ENCODE results near the gene RHEX. TPM values are rescaled to one million over a fixed set of nuclear protein-coding genes. Genes with fewer than 3 reads are reported as not detected.

Gene RHEX
- total RNA-seq, 1 donor from 2014 or later = not detected

DNA sequence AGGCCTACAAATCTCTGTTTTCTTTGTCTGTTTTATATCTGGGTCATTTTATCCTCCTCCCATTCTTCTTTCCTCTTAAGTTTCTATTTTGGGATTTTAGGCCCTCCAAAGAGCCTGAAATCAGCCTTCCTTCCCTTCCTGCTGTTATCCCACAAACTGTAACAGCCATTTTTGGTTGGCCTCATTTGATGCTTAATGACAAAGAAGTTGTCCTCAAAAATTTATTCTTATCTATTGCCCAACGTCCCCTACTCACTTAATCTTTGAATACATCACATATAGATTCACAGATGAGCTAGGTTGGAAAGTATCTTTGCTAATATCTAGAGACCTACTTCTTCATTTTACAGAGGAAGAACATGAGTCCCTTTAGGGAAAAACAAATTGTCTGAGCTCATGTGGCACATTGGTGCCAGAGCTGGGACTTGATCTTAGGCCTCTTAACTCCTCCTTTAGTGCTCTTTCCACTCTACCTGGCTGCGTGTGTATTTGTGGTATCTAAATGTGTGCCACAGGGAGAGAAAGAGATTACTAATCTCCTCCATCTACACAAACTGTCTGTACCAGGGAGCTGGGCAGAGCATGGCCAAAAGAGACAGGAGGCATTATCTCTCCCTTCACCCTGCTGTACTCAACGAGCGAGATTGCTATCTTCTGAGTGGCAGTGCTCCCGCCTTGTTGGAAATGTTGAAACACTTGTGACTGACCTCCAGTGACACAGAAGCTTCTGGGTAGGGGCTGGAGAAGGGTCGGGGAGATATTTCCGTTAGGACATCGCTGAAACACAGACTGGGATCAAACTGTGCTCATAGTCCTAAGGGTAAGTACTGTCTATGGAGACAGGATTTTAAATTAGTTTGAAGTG, 30.1 kb downstream of the RHEX start:
- Histone ChIP-seq H3K79me2 (ENCODE audit: insufficient read depth, low read length) (no peaks in the 10 kb centered on the region), H3K4me1 (ENCODE audit: insufficient read depth, low read length) (no peaks in the 10 kb centered on the region), H3K4me3 (ENCODE audit: insufficient read depth, low read depth, low read length) (no peak overlapping the region), H3K27ac (ENCODE audit: low read depth, low read length) (no peak overlapping the region), H4K20me1 (ENCODE audit: insufficient read depth, low read length) (no peaks in the 10 kb centered on the region), H3K9me3 (ENCODE audit: insufficient read depth, low read depth, low read length) (no peaks in the 10 kb centered on the region), H3K36me3 (ENCODE audit: insufficient read depth, low read length) (no peaks in the 10 kb centered on the region), H3K27me3 (ENCODE audit: insufficient read depth, low read length) (peaks cover 2% of the 10 kb centered on the region), H3K9ac (ENCODE audit: low read length) (no peak overlapping the region), H2AFZ (ENCODE audit: low read depth, low read length) (no peak overlapping the region), H3K4me2 (ENCODE audit: low read length) (no peak overlapping the region)
- Mint-ChIP-seq H3K9me3 (ENCODE audit: unreplicated experiment) (no peaks in the 10 kb centered on the region), H3K36me3 (ENCODE audit: low read depth, unreplicated experiment) (no peaks in the 10 kb centered on the region), H3K4me3 (ENCODE audit: unreplicated experiment) (no peak overlapping the region), H3K27me3 (ENCODE audit: low read depth, unreplicated experiment) (peaks cover 35% of the 10 kb centered on the region), H3K27ac (ENCODE audit: unreplicated experiment) (no peak overlapping the region), H3K4me1 (ENCODE audit: low read depth, unreplicated experiment) (no peaks in the 10 kb centered on the region)
- DNase-seq (ENCODE audit: low read depth) = no peak
- TF ChIP-seq, protein P1, sequence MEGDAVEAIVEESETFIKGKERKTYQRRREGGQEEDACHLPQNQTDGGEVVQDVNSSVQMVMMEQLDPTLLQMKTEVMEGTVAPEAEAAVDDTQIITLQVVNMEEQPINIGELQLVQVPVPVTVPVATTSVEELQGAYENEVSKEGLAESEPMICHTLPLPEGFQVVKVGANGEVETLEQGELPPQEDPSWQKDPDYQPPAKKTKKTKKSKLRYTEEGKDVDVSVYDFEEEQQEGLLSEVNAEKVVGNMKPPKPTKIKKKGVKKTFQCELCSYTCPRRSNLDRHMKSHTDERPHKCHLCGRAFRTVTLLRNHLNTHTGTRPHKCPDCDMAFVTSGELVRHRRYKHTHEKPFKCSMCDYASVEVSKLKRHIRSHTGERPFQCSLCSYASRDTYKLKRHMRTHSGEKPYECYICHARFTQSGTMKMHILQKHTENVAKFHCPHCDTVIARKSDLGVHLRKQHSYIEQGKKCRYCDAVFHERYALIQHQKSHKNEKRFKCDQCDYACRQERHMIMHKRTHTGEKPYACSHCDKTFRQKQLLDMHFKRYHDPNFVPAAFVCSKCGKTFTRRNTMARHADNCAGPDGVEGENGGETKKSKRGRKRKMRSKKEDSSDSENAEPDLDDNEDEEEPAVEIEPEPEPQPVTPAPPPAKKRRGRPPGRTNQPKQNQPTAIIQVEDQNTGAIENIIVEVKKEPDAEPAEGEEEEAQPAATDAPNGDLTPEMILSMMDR (IDR thresholded peaks at IDR 0.05; ENCODE audit: insufficient read depth, low read depth, low read length) = no peak
- no peak for TF ChIP-seq EZH2 (IDR thresholded peaks at IDR 0.05; ENCODE audit: insufficient read depth, low read length)
- FAIRE-seq = no peak

DNA sequence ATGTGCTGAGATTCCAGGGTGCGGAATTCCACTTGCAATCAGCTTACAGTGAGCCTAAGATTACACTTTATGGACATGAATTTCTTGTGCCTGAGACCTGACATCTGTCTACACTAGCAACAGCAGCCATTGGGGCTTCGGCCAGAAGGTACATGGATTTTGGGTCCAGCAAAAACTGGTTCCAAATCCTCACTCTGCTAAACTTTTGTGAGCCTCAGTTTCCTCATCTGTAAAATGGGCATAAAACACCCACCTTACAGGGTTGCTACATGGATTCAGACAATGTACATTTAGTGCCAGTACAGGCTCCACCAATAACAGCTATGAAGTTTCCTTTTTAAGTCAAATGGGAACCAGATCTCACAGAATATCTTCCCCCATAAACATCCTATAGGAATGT, 30.8 kb downstream of the RHEX start:
- H3K27me3 ChIP-seq (ENCODE audit: insufficient read depth, low read length) = peaks cover 2% of the 10 kb centered on the region
- DNase-seq (ENCODE audit: low read depth) (no peak), FAIRE-seq (no peak)
- H3K9me3 Mint-ChIP-seq (ENCODE audit: unreplicated experiment) = no peaks in the 10 kb centered on the region
- H3K79me2 ChIP-seq (ENCODE audit: insufficient read depth, low read length) = no peaks in the 10 kb centered on the region
- H3K9me3 ChIP-seq (ENCODE audit: insufficient read depth, low read depth, low read length) = no peaks in the 10 kb centered on the region
- H3K36me3 ChIP-seq (ENCODE audit: insufficient read depth, low read length) = no peaks in the 10 kb centered on the region
- no peak overlapping the region for H2AFZ ChIP-seq (ENCODE audit: low read depth, low read length)
- H3K4me3 ChIP-seq (ENCODE audit: insufficient read depth, low read depth, low read length) = no peak overlapping the region
- H3K36me3 Mint-ChIP-seq (ENCODE audit: low read depth, unreplicated experiment) = no peaks in the 10 kb centered on the region
- H3K27ac ChIP-seq (ENCODE audit: low read depth, low read length) = no peak overlapping the region
- H3K27ac Mint-ChIP-seq (ENCODE audit: unreplicated experiment) = no peak overlapping the region
- H3K27me3 Mint-ChIP-seq (ENCODE audit: low read depth, unreplicated experiment) = peaks cover 35% of the 10 kb centered on the region
- H3K4me1 Mint-ChIP-seq (ENCODE audit: low read depth, unreplicated experiment) = no peaks in the 10 kb centered on the region
- no peak overlapping the region for H3K4me3 Mint-ChIP-seq (ENCODE audit: unreplicated experiment)
- no peak overlapping the region for H3K4me2 ChIP-seq (ENCODE audit: low read length)
- no peak overlapping the region for H3K9ac ChIP-seq (ENCODE audit: low read length)
- TF ChIP-seq, protein P1 (IDR thresholded peaks at IDR 0.05; ENCODE audit: insufficient read depth, low read depth, low read length) = no peak
- TF ChIP-seq EZH2 (IDR thresholded peaks at IDR 0.05; ENCODE audit: insufficient read depth, low read length) = no peak
- no peaks in the 10 kb centered on the region for H3K4me1 ChIP-seq (ENCODE audit: insufficient read depth, low read length)
- H4K20me1 ChIP-seq (ENCODE audit: insufficient read depth, low read length) = no peaks in the 10 kb centered on the region

DNA sequence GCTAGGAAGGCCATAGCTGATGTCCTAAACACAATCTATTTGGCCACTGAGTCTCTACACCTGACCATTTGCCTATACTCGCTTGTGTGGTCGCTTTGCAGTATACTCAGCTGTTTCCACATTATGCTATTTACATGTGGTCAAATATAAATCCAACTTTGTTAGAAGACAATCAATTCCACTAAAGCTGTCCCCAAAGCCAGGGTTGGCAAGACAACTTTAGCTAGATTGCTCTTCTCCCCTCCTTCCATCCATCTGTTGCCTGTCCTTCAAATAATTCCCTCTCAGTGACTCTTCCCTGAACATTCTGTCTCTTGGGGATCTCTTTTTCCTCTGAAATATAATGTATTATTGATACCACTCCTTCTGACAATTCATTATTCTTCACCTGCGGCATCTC, 34.1 kb downstream of the RHEX start:
- FAIRE-seq (no peak), DNase-seq (ENCODE audit: low read depth) (no peak)
- no peaks in the 10 kb centered on the region for H3K79me2 ChIP-seq (ENCODE audit: insufficient read depth, low read length)
- peaks cover 2% of the 10 kb centered on the region for H3K27me3 ChIP-seq (ENCODE audit: insufficient read depth, low read length)
- H3K9me3 Mint-ChIP-seq (ENCODE audit: unreplicated experiment) = no peaks in the 10 kb centered on the region
- H3K36me3 ChIP-seq (ENCODE audit: insufficient read depth, low read length) = no peaks in the 10 kb centered on the region
- H3K9me3 ChIP-seq (ENCODE audit: insufficient read depth, low read depth, low read length) = no peaks in the 10 kb centered on the region
- H4K20me1 ChIP-seq (ENCODE audit: insufficient read depth, low read length) = no peaks in the 10 kb centered on the region
- no peak overlapping the region for H2AFZ ChIP-seq (ENCODE audit: low read depth, low read length)
- no peaks in the 10 kb centered on the region for H3K4me1 Mint-ChIP-seq (ENCODE audit: low read depth, unreplicated experiment)
- no peak overlapping the region for H3K4me3 ChIP-seq (ENCODE audit: insufficient read depth, low read depth, low read length)
- no peak overlapping the region for H3K27ac Mint-ChIP-seq (ENCODE audit: unreplicated experiment)
- H3K36me3 Mint-ChIP-seq (ENCODE audit: low read depth, unreplicated experiment) = no peaks in the 10 kb centered on the region
- H3K27me3 Mint-ChIP-seq (ENCODE audit: low read depth, unreplicated experiment) = peaks cover 20% of the 10 kb centered on the region
- no peak for TF ChIP-seq EZH2 (IDR thresholded peaks at IDR 0.05; ENCODE audit: insufficient read depth, low read length)
- TF ChIP-seq, protein P1 (IDR thresholded peaks at IDR 0.05; ENCODE audit: insufficient read depth, low read depth, low read length) = no peak
- H3K4me3 Mint-ChIP-seq (ENCODE audit: unreplicated experiment) = no peak overlapping the region
- no peaks in the 10 kb centered on the region for H3K4me1 ChIP-seq (ENCODE audit: insufficient read depth, low read length)
- H3K9ac ChIP-seq (ENCODE audit: low read length) = no peak overlapping the region
- H3K27ac ChIP-seq (ENCODE audit: low read depth, low read length) = no peak overlapping the region
- no peak overlapping the region for H3K4me2 ChIP-seq (ENCODE audit: low read length)
